K562 treated with DMSO at 1 percent for 12 hours (cell line): ENCODE data around the gene MSH2. TPM values are rescaled to one million over a fixed set of nuclear protein-coding genes. Genes with fewer than 3 reads are reported as not detected.

Source experiments
- total RNA-seq: library from RNA; unstranded; fragments of 300-600 nt; gene quantifications from 2 replicates; pipeline ENCODE4 v1.2.3, GENCODE V29; 2022; ENCODE audit not compliant: insufficient read depth

The MSH2 gene
- total RNA-seq: 31.1 and 62.1 TPM in 2 replicates

DNA sequence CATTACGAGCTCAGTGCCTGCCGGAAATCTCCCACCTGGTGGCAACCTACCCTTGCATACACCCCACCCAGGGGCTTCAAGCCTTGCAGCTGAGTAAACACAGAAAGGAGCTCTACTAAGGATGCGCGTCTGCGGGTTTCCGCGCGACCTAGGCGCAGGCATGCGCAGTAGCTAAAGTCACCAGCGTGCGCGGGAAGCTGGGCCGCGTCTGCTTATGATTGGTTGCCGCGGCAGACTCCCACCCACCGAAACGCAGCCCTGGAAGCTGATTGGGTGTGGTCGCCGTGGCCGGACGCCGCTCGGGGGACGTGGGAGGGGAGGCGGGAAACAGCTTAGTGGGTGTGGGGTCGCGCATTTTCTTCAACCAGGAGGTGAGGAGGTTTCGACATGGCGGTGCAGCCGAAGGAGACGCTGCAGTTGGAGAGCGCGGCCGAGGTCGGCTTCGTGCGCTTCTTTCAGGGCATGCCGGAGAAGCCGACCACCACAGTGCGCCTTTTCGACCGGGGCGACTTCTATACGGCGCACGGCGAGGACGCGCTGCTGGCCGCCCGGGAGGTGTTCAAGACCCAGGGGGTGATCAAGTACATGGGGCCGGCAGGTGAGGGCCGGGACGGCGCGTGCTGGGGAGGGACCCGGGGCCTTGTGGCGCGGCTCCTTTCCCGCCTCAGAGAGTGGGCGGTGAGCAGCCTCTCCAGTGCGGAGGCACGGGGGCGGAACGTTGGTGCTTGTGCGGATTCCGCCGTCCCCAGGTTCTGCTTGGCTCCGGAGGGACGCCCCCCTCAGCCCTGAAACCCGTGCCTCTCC is at the start of gene MSH2:
TSS of gene MSH2 (plus strand) at position 352 of the 804 bp plus-strand sequence. CDS start at position 388, 36 bp downstream.

Other genes with a start within 250 kb of the MSH2 start
- not detected in 2 replicates for gene STPG4, start 247.8 kb upstream of the MSH2 start, total RNA-seq
- 341 and 428 TPM in 2 replicates for gene CALM2, start 226.6 kb upstream of the MSH2 start, total RNA-seq
- 22.4 and 40.0 TPM in 2 replicates for gene EPCAM, start 33.8 kb upstream of the MSH2 start, total RNA-seq
- gene KCNK12, start 167.8 kb downstream of the MSH2 start, total RNA-seq: 0.09 TPM in 1 of 2 replicates, not detected in the other